Cardiac atrium fibroblast (primary cell): ENCODE measurements around the gene RIPK4. TPM values are rescaled to one million over a fixed set of nuclear protein-coding genes. Genes with fewer than 3 reads are reported as not detected.

Source experiments
- total RNA-seq: library from RNA; depleted of rRNA; stranded (reverse); fragments of >200 nt; gene quantifications from 2 replicates; pipeline ENCODE4 v1.2.3, GENCODE V29; 2015

Gene RIPK4
- total RNA-seq = 5.1 and 12.3 TPM in 2 replicates

GRCh38 chr21:41766883-41767605, at the start of gene RIPK4:
RIPK4 (minus strand) TSS chr21:41767052; CDS start chr21:41767041, 11 bp downstream.

Other genes starting within 250 kb of the RIPK4 start
- gene PRDM15, start 112.3 kb upstream of the RIPK4 start, total RNA-seq = 2.3 and 3.2 TPM in 2 replicates
- gene C2CD2, start 187.0 kb upstream of the RIPK4 start, total RNA-seq = 10.5 and 16.0 TPM in 2 replicates
- 4.0 and 5.3 TPM in 2 replicates for gene ZBTB21, start 243.3 kb upstream of the RIPK4 start, total RNA-seq